Stimulated activated CD4-positive, alpha-beta T cell treated with anti-CD3 and anti-CD28 coated beads, Interleukin-12 subunit alpha, Interleukin-12 subunit beta, amount 100 ng/mL, for 48 hours (primary cell): ENCODE results near the gene MTR.
"Not testable (repeated sequence)": the region's sequence is repeated elsewhere in the genome, so short reads cannot be mapped to it uniquely, and the experiment has no call there.

Experiments used
- DNase-seq, 3 donors: peaks; one replicate each; pipeline ENCODE4 v3.0.0-alpha.2; 2020; ENCODE audit warnings: low read depth in 2 of 3, low spot score in 1 of 3

Gene MTR

DNA sequence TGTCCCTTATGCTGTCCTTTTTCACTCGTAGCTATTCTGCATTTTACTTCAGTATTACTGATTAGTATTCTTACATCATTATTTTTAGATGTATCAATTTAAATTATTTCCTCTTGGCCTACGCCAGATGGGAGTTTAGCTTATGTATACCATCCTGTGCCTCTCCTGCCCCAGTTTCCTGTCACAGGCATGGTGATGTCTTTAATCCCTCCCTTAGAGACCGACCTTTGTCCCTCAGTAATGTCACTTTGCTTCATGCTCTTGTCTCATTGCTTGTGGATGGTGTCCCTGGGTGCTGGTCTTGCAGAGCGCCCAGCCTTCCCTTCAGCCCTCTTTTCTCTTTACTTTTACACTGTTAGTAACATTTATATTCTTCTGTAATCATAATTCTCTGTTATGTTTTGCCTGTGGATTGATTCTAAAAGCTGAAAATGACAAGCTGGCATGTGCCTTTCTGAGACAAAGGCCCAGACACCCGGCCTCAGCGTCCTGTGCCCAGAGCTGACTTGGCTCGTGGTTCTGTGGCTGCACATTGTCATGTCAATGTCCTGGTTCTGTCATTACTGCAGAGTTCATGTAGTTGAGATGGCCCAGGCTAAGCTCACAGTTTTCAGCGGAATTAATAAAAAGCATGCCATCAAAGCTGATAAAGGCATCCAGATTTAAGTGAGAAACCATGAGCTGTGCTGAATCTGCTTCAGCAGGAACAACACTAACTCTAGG lies 100.7 kb downstream of the MTR start:
- no peak for DNase-seq

GRCh38 chr1:236896716-236897115 lies 101.6 kb downstream of the MTR start:
- DNase-seq: no peak

GRCh38 chr1:236904892-236905741 lies 110.0 kb downstream of the MTR start:
- DNase-seq: no peak

GRCh38 chr1:236907205-236907604 lies 112.1 kb downstream of the MTR start:
- DNase-seq: no peak

DNA sequence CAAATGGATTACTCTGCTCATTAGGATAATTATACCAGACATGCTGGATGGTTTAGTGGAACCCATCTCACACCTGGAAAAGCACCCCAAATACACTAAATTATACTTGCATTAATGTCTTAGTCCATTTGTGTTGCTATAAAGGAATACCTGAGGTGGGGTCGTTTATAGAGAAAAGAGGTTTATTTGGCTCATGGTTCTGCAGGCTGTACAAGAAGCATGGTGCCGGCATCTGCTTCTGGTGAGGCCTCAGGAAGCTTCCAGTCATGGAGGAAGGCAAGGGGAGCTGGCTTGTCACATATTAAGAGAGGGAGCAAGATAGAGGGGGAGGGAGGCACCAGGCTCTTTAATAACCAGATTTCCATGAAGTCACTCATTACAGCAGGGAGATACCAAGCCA lies 113.6 kb downstream of the MTR start:
- DNase-seq: no peak

- DNase-seq: not testable (repeated sequence)
Observed at GRCh38 chr1:236911047-236911446, 116.0 kb downstream of the MTR start.

GRCh38 chr1:236913371-236914037 lies 118.4 kb downstream of the MTR start:
- DNase-seq: no peak

DNA sequence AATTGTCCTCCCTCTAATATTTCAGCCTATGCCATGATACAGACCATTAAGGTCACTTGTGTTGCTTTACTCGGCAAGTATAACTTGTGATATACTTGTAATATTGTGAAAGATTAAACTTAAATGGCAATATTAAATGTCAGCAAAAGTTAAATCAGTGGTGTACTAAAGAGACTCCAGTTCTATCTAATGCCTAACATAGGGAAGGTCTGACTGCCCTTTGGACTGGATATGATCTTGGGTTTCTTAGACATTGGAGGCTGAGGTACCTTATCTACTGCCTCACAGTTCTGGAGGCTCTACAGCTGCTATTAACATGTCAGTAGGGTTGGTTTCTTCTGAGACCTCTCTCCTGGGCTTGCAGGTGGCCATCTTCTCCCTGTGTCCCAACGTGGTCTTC lies 119.3 kb downstream of the MTR start:
- no peak for DNase-seq

- no peak for DNase-seq
Observed at GRCh38 chr1:236916131-236916800, 121.2 kb downstream of the MTR start.

GRCh38 chr1:236917448-236917847 lies 122.4 kb downstream of the MTR start:
- DNase-seq: no peak

GRCh38 chr1:236920286-236920894 lies 125.3 kb downstream of the MTR start:
- no peak for DNase-seq

DNA sequence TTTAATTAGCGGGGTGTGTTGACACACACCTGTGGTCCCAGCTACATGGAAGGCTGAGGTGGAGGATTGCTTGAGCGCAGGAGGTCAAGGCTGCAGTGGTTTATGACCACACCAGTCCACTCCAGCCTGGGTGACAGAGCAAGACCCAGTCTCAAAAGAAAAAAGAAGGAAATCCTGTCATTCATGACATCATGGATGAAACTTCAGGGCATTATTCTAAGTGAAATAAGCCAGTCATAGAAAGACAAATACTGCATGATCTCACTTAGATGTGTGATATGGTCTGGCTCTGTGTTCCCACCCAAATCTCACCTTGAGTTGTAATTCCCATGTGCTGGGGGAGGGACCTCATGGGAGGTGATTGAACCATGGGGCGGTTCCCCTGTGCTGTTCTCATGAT lies 126.5 kb downstream of the MTR start:
- DNase-seq: no peak

GRCh38 chr1:236922190-236922589 lies 127.1 kb downstream of the MTR start:
- DNase-seq: no peak

DNA sequence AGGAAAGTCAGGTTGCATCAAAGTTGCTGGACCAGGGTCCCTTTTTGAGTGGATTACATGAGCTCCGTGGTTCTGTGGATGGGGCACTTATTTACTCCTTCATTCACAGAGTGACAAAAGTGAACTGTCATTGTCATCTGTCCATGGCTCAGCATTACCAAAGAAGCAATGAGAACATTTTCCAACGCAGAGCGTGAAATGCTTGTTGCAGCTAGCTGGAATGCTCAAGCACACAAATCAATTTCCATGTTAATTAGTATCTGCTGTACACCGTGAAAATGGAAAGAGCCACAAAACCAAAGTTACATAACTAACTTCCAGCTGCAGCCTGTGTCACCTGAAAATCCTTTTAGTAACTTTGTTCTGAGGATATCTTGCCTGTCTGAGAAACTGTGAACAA lies 130.3 kb downstream of the MTR start:
- DNase-seq: no peak

DNA sequence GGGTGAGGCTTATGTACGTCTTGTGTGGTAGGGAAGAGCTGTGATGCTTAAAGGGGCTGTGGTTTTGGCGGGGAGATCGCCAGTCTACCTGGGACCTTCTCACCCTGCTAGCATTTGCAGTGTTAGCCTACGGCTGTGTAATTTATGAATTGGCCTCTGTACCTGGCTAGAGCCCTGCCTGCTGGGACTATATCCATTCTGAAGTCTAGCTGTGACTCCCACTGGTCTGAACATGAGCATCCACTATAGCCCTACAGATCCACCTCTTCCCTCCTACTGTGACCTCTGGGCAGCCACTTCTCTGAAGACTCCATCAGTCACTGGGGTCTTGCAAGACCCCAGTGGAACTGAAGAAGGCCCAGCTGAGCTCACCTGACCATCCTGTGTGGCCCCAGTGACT lies 135.4 kb downstream of the MTR start:
- DNase-seq: no peak

GRCh38 chr1:236938760-236939159 lies 143.7 kb downstream of the MTR start:
- no peak for DNase-seq

DNA sequence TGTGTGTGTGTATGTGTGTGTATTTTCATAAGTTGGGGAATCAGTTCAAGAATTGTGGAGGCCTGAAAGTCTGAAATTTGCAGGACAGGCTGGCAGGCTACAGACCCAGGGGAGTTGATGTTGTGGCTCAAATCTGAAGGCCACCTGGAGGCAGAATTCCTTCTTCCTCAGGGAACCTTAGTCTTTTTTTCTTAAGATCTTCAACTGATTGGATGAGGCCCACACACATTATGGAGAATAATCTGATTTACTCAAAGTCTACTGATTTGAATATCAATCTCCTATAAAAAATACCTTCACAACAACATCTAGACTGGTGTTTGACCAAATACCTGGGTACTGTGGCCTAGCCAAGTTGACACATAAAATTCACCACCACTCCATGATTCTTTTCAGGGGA lies 147.3 kb downstream of the MTR start:
- DNase-seq: no peak

- no peak for DNase-seq
Observed at GRCh38 chr1:236944556-236944955, 149.5 kb downstream of the MTR start.

GRCh38 chr1:236945002-236945401 lies 149.9 kb downstream of the MTR start:
- DNase-seq: no peak

DNA sequence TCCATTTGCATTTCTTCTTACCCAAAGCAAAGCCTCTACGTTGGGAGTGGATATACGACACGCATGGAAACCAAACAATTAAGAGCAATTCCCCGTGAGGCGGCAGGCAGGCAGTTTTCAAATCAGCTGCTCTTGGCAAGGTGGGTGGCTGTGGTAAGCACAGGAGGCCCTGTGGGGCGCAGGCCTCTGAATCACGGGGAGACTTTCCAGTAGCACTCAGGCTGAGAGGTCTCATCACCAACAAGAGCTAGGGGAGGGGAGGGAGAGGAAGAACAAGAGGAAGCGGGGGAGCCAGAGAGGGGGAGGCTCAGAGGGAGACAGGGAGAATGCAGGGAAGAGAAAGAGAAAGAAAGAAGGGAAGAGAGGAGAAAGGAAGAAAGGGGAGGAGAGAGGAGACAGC lies 152.7 kb downstream of the MTR start:
- DNase-seq: no peak

DNA sequence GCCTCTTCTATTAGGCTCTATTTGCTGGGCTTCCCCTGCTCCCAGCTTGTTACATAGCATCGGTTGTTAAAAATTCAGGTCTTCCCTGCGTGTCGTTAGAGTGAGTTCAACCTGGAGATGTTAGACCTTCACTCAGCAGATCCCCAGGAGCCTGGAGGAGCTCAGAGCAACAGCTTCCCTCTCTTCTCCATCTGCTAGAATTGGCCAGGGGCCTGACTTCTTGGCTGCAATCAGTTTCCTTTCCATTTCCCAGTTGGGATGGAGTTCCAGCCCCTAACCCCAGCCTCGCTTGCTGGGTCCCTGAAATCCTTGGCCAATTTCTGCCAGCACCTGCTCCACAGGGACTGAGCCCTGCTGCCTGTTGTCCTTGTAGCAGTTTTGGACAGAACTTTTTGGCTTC lies 153.3 kb downstream of the MTR start:
- no peak for DNase-seq
